Brain microvascular endothelial cell (primary cell): ENCODE measurements around the gene TSR3.

Experiments
- DNase-seq: peaks from one replicate; pipeline ENCODE4 v3.0.0-alpha.2; 2020
- H3K27ac ChIP-seq: fragments of 250-450 bp; sonication (Bioruptor Pico); 2 replicates; pipeline ENCODE4 v1.5.1; 2020; ENCODE audit warnings: mild to moderate bottlenecking, moderate library complexity
- H3K27me3 ChIP-seq: fragments of 250-450 bp; sonication (Bioruptor Pico); replicated peaks from 2 replicates; pipeline ENCODE4 v1.5.1; 2020; ENCODE audit warnings: mild to moderate bottlenecking
- H3K36me3 ChIP-seq: fragments of 250-450 bp; sonication (Bioruptor Pico); replicated peaks from 2 replicates; pipeline ENCODE4 v1.5.1; 2020; ENCODE audit warnings: mild to moderate bottlenecking
- H3K4me3 ChIP-seq: 2 replicates; pipeline ENCODE4 v1.5.1; 2011; ENCODE audit warnings: low read depth, mild to moderate bottlenecking, control low read depth, low read length, moderate library complexity
- CTCF ChIP-seq: IDR thresholded peaks from 2 replicates; pipeline ENCODE4 v1.5.1; 2011; ENCODE audit warnings: low read depth, mild to moderate bottlenecking, moderate library complexity, low read length, control low read depth, inconsistent platforms; ENCODE audit errors: missing control alignments
- in situ Hi-C: cut with HindIII; loops from 2 replicates; pipeline ENCODE4 v1.10.0; 2017; ENCODE audit warnings: low sequenced_read_pairs, low pct_ligation_motif_present

The TSR3 gene

GRCh38 chr16:1366712-1367299 is 15.1 kb upstream of the TSR3 start:
- Histone ChIP-seq H3K27me3 (no peaks in the 10 kb centered on the region), H3K27ac (no peak overlapping the region), H3K4me3 (no peak overlapping the region), H3K36me3 (peaks cover 43% of the 10 kb centered on the region)
- TF ChIP-seq CTCF: no peak
- no peak for DNase-seq
- in situ Hi-C loops: no loop called here

GRCh38 chr16:1366060-1366711 is 14.5 kb upstream of the TSR3 start:
- no peak for DNase-seq
- H3K27me3 ChIP-seq: no peaks in the 10 kb centered on the region
- H3K27ac ChIP-seq: no peak overlapping the region
- H3K4me3 ChIP-seq: no peak overlapping the region
- in situ Hi-C loops: no loop called here
- H3K36me3 ChIP-seq: peaks cover 46% of the 10 kb centered on the region
- TF ChIP-seq CTCF: no peak

- no peaks in the 10 kb centered on the region for H3K27me3 ChIP-seq
- no peak for TF ChIP-seq CTCF
- no peak overlapping the region for H3K27ac ChIP-seq
- peaks cover 45% of the 10 kb centered on the region for H3K36me3 ChIP-seq
- DNase-seq: no peak
- no peak overlapping the region for H3K4me3 ChIP-seq
- in situ Hi-C loops: no loop called here
Observed at GRCh38 chr16:1364510-1364909, 12.8 kb upstream of the TSR3 start.

- no peak for DNase-seq
- no peak overlapping the region for H3K4me3 ChIP-seq
Observed at GRCh38 chr16:1363501-1364041, 11.9 kb upstream of the TSR3 start.

GRCh38 chr16:1362807-1363206 is 11.1 kb upstream of the TSR3 start:
- Histone ChIP-seq H3K36me3 (peaks cover 45% of the 10 kb centered on the region), H3K4me3 (no peak overlapping the region), H3K27me3 (no peaks in the 10 kb centered on the region), H3K27ac (no peak overlapping the region)
- DNase-seq: no peak
- in situ Hi-C loops: no loop called here
- no peak for TF ChIP-seq CTCF

More at GRCh38 chr16:1363501-1364041, 11.9 kb upstream of the TSR3 start:
- Histone ChIP-seq H3K27me3 (no peaks in the 10 kb centered on the region), H3K36me3 (peaks cover 45% of the 10 kb centered on the region), H3K27ac (no peak overlapping the region)
- in situ Hi-C loops: no loop called here
- peak; percentile 88 for TF ChIP-seq CTCF
